Measurements from ENCODE around the gene KRT35. TPM values are rescaled to one million over a fixed set of nuclear protein-coding genes. Genes with fewer than 3 reads are reported as not detected.

The KRT35 gene
- total RNA-seq, 4 donors from 2014 or later: not detected

GRCh38 chr17:41463746-41464145, 17.2 kb downstream of the KRT35 start:
- intact Hi-C loops (cut with DNase I; ENCODE audit: low total_unique reads): no loop called here
- no peak for TF ChIP-seq CTCF (IDR thresholded peaks at IDR 0.05)
- TF ChIP-seq POLR2A (IDR thresholded peaks at IDR 0.05): no peak
- Histone ChIP-seq H3K27me3 (no peaks in the 10 kb centered on the region), H3K4me1 (no peaks in the 10 kb centered on the region), H3K27ac (no peak overlapping the region), H3K9me3 (no peaks in the 10 kb centered on the region), H3K36me3 (no peaks in the 10 kb centered on the region), H3K4me3 (no peak overlapping the region)
- no peak for DNase-seq

- H3K4me1 ChIP-seq: no peaks in the 10 kb centered on the region
- no peak for DNase-seq
- intact Hi-C loops (cut with DNase I; ENCODE audit: low total_unique reads): no loop called here
- no peaks in the 10 kb centered on the region for H3K36me3 ChIP-seq
- no peak overlapping the region for H3K27ac ChIP-seq
- no peak overlapping the region for H3K4me3 ChIP-seq
- H3K27me3 ChIP-seq: no peaks in the 10 kb centered on the region
- no peaks in the 10 kb centered on the region for H3K9me3 ChIP-seq
- no peak for TF ChIP-seq POLR2A (IDR thresholded peaks at IDR 0.05)
- no peak for TF ChIP-seq CTCF (IDR thresholded peaks at IDR 0.05)
These were observed 18.2 kb downstream of the KRT35 start for GRCh38 chr17:41462705-41463104.

- Histone ChIP-seq H3K27ac (no peak overlapping the region), H3K4me1 (no peaks in the 10 kb centered on the region), H3K36me3 (no peaks in the 10 kb centered on the region), H3K4me3 (no peak overlapping the region), H3K27me3 (no peaks in the 10 kb centered on the region), H3K9me3 (no peaks in the 10 kb centered on the region)
- TF ChIP-seq CTCF (IDR thresholded peaks at IDR 0.05) (no peak), POLR2A (IDR thresholded peaks at IDR 0.05) (no peak)
- intact Hi-C loops (cut with DNase I; ENCODE audit: low total_unique reads): no loop called here
- DNase-seq: no peak
These were observed 23.3 kb downstream of the KRT35 start for GRCh38 chr17:41457676-41458075.

- Histone ChIP-seq H3K36me3 (no peaks in the 10 kb centered on the region), H3K4me3 (no peak overlapping the region), H3K27ac (no peak overlapping the region), H3K4me1 (no peaks in the 10 kb centered on the region), H3K9me3 (no peaks in the 10 kb centered on the region), H3K27me3 (no peaks in the 10 kb centered on the region)
- no peak for DNase-seq
- intact Hi-C loops (cut with DNase I; ENCODE audit: low total_unique reads): no loop called here
- TF ChIP-seq CTCF (IDR thresholded peaks at IDR 0.05): no peak
- TF ChIP-seq POLR2A (IDR thresholded peaks at IDR 0.05): no peak
These were observed 24.7 kb downstream of the KRT35 start for GRCh38 chr17:41456204-41456603.

GRCh38 chr17:41455236-41455635, 25.7 kb downstream of the KRT35 start:
- DNase-seq: no peak
- Histone ChIP-seq H3K27ac (no peak overlapping the region), H3K4me3 (no peak overlapping the region), H3K9me3 (no peaks in the 10 kb centered on the region), H3K4me1 (no peaks in the 10 kb centered on the region), H3K36me3 (no peaks in the 10 kb centered on the region), H3K27me3 (no peaks in the 10 kb centered on the region)
- TF ChIP-seq CTCF (IDR thresholded peaks at IDR 0.05): no peak
- no peak for TF ChIP-seq POLR2A (IDR thresholded peaks at IDR 0.05)
- intact Hi-C loops (cut with DNase I; ENCODE audit: low total_unique reads): no loop called here
